ENCODE data around the gene ARHGAP24.

ARHGAP24 gene

DNA sequence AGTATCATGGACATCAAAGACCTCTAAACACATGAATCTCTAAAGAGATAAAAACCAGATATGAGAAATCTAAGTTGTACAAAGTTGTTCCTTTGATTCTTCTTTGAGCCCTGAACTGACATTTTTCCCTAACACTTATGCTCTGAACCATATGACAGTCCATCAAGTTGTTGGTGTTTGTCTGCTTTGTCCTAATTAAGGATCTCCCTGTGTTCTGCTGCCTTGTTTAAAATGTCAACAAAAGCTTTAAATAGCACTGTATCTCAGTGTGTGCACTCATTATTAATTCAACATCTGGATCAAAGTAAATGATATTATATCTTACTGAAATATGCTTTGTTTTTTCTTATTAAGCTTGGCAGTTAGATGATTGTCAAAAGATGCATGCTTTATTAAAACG lies 563.1 kb downstream of the ARHGAP24 start:
- in situ Hi-C loops (cut with MboI; ENCODE audit: low sequenced_read_pairs), result no loop called here

DNA sequence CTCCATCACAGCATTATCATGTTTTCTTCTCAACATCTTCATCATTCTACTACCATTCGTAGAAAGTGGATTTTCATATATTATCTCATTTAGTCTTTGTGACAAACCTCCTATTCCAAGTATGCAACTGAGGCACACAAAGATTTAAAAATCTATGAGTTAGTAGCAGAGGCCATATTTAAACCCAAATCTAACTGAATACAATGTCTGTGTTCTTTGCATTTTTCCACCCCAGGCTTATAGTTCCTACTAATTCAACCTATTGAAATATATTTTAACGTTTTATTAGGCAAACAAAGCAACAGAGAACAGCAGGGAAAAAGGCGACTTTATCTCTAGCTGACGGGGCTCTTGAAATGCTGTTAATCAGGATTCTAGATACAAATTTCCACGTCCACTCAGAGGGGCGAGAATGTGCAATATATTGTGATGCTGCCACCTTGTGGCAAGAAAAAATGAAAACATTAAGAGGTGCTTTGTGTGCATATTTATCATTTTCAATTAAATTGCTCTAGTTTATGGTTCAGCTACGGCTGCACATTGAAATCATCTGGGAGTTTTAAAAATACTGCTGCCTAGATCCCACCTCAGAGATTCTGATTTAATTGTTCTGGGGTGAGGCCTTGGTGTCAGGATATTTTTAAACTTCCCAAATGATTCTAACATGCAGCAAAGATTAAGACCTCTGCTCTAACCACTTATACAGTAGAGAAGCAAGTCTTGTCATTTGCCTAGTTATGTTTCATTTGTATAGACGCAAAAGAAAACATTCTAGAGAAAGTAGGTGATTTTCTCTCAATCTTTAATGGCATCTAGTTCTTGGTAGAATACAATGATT lies 569.0 kb downstream of the ARHGAP24 start:
- in situ Hi-C loops (cut with MboI; ENCODE audit: low sequenced_read_pairs), result no loop called here

DNA sequence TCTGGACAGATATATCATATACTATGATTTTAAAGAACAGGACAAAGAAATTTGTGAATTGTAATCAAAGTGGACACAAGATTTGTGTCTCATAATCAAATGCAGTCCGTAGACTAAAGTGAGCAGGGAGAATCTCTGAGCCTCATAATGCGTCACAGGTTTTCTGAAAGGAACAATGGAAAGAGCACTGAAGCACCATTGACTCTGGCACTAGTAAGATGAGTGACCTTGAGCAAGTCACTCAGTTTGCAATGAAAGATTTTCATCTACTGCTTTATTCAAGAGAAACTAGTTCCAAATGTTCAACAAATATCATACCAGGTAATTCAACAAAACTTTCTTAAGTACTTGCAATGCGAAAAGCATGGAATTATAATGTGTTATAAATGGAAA lies 569.6 kb downstream of the ARHGAP24 start:
- in situ Hi-C loops (cut with MboI; ENCODE audit: low sequenced_read_pairs), result no loop called here

DNA sequence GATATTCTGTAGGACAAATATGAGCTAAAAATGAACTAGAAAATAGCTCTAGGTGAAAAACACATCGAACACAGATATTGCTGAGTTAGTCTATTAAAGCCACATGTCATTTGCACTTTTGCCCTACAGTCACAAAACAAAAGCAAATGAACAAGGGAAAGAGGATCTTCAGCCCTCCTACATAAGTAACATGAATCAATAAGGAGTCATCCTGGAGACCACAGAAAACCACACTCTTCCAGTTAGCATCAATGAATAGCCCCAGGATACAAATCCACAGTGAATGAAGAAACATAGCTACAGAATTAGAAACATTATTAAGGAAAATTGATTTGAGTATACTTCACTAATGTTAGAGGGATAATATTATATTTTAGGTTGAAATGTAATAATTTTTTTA lies 573.5 kb downstream of the ARHGAP24 start:
- in situ Hi-C loops (cut with MboI; ENCODE audit: low sequenced_read_pairs), result no loop called here

DNA sequence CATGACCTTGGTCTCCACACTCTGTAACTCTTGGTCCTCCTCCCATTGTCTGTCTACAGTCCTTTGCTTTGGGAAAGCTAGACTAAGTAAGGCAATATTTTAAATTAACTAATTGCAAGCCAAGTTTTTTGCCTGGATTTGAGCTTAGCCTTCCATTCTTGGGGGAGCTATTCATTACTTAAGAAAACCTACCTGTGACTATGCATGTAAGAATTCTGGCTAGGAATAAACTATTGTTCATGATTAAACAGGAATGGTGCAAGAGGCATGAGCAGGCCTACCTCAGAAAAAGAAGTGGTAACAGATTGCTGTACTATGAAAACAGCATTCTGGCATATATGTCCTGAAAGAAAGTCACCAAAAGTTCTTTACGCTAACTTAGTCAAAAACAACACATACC lies 575.5 kb downstream of the ARHGAP24 start:
- in situ Hi-C loops (cut with MboI; ENCODE audit: low sequenced_read_pairs), result no loop called here
